ENCODE measurements around the gene PSRC1.
A peak's percentile ranks its signal among the peaks of the same experiment; 100 is the strongest.

The PSRC1 gene

GRCh38 chr1:109256971-109257681, 25.8 kb downstream of the PSRC1 start:
- DNase-seq, result no peak

DNA sequence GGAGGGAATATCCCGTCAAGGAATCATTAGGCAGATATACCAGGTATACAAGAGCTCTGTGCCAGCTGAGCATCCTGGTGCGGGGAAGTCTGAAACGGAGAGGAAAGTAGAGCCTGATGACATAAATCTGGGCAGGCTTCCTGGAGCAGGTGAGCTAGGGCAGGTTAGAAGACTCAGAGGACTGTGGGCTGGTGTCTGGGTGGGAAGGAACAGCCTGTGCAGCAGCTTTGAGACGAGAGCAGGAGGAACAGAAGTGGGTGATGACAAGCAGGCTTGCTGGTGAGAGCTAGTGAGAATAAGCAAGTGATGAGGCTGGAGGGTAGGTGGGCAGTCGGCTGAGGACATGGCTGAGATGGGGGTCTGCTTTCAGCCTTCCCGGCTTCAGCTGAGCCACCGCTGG, 26.9 kb downstream of the PSRC1 start:
- DNase-seq, result no peak

- DNase-seq, result no peak
Measured at GRCh38 chr1:109255678-109256077, 27.3 kb downstream of the PSRC1 start.

DNA sequence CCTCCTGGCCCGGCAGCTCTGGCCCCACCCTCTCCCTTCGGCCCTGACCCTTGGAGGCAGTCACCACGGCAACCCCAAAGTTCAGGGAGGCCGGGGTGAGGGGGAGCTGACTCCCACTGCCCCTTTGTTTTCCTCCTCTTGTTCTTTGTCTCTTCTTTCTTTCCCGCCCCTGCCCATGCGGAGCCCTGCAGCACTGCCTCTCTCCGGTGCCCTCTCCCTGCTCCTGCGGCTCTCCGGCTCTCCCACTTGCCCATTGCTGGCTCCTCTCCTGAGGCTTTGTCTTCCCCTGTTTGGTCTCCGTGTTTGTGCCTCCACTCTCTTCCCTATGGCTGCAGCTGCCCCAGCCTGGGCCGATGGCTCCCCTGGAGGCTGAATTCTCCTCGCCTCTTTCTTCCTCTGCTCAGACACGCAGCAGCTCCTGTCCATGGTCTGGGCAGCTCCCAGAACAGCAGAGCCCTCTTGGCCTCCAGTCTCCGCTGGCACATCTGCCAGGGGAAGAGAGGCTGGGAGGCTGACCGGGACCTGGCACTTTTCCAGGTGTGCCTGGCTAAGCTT, 27.8 kb downstream of the PSRC1 start:
- no peak for DNase-seq

DNA sequence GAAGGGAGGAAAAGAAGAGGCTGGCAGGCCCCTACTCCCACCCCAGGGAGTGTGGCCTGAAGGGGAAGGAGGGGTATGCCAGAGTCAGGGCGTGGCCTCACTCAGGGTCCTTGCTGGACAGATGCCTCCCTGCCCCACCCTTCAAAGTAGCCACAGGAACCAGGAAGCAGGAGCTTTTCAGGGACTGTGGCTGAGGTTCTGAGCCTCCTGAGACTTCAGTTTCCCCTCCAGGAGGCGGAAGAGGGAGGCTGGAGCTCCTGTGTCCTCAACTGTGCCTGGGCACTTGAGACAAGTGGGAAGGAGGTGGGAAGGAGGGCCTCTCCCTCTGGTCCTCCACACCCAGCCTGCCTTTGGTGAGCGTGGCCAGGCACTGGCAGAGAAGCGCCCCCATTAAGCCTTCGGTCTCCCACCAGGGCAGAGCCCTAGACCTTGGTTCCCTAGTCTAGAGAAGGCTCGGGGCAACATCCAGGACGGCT, 28.3 kb downstream of the PSRC1 start:
- no peak for DNase-seq

DNA sequence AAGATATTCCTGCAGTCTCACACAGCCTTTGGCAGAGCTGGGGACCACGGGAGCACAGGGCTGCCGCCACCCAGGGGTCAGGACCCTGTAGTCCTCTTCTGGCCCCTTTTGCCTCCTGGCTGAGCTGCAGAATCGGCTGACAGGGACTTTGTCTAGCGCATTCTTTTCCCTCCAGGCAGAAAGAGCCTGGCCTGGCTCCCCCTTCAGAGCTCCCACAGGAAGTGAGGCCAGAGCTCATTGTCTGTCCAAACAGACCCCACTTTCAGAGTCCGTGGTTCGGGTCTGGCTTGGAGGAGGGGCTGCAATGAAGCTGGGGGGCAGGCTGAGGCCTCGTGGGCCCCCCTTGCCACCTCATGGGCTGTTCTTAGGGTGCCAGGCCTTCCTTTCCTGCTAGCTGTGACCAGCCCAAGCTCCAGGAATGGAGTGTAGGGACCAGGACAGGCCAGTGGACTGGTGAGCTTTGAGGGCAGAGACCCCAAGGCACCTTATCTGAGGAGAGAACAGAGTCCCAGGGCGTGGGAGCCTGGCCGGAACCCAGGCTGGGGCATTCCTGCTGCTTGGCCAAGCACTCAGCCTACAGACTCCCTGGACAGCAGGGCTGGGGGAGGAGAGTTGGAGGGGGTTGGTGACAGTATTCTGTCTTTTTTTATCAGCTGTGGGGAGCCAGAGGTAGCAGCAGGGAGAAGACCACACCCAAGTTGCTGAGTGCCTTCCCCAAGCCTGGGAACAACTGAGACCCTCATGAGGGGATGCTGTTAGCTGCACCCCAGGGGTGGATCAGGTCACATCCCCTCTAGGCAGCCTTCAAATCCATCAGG, 28.9 kb downstream of the PSRC1 start:
- no peak for DNase-seq

- DNase-seq, result no peak
Measured at GRCh38 chr1:109252893-109253802, 29.8 kb downstream of the PSRC1 start.

- no peak for DNase-seq
Measured at GRCh38 chr1:109252167-109252892, 30.6 kb downstream of the PSRC1 start.

- no peak for DNase-seq
Measured at GRCh38 chr1:109251277-109252166, 31.4 kb downstream of the PSRC1 start.

DNA sequence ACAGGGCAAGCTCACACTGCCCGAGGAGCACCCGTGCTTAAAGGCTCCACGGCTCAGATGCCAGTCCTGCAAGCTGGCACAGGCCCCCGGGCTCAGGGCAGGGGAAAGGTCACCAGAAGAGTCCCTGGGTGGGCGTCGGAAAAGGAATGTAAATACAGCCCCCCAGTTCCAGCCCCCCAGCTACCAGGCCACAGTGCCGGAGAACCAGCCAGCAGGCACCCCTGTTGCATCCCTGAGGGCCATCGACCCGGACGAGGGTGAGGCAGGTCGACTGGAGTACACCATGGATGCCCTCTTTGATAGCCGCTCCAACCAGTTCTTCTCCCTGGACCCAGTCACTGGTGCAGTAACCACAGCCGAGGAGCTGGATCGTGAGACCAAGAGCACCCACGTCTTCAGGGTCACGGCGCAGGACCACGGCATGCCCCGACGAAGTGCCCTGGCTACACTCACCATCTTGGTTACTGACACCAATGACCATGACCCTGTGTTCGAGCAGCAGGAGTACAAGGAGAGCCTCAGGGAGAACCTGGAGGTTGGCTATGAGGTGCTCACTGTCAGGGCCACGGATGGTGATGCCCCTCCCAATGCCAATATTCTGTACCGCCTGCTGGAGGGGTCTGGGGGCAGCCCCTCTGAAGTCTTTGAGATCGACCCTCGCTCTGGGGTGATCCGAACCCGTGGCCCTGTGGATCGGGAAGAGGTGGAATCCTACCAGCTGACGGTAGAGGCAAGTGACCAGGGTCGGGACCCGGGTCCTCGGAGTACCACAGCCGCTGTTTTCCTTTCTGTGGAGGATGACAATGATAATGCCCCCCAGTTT, 32.3 kb downstream of the PSRC1 start:
- DNase-seq, result no peak

GRCh38 chr1:109249654-109250401, 33.1 kb downstream of the PSRC1 start:
- DNase-seq, result no peak

GRCh38 chr1:109248797-109249629, 33.9 kb downstream of the PSRC1 start, which contains the start of gene CELSR2:
TSS of gene CELSR2 (plus strand) at chr1:109249539. CDS start at chr1:109250080, 541 bp downstream.
- peak; percentile 18 to 30 (median 23) for DNase-seq

DNA sequence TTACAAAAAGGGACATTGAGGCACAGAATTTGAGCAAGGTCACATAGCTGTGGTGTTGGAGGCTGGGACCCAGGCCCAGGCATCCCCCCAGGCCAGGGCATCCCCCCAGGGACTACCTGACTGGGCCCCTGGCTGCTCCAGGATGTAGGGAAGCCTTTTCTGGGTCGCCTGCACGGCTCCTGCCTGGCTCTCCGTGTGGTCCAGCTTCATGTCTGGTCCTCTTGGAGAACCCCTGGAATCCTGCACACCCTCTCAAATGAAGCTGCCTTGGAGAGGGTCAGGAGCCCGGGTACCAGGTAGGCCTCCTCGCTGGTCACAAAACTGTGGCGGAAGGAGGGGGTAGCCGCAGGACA, 34.5 kb downstream of the PSRC1 start:
- DNase-seq, result no peak

- no peak for DNase-seq
Measured at GRCh38 chr1:109247401-109248365, 35.3 kb downstream of the PSRC1 start.

GRCh38 chr1:109246141-109246551, 36.8 kb downstream of the PSRC1 start:
- DNase-seq, result no peak

GRCh38 chr1:109243860-109244552, 38.9 kb downstream of the PSRC1 start:
- no peak for DNase-seq

Data from activated CD4-positive, CD25-positive, alpha-beta regulatory T cell (primary cell).